Immature natural killer cell (primary cell): ENCODE data around the gene ZBTB21. TPM values are rescaled to one million over a fixed set of nuclear protein-coding genes. Genes with fewer than 3 reads are reported as not detected.

Experiments used
- DNase-seq, 3 donors: peaks; one replicate each; pipeline ENCODE4 v3.0.0; 2022; ENCODE audit warnings: mixed read lengths in 1 of 3
- H3K27ac Mint-ChIP-seq, 6 donors: one replicate each; pipeline ENCODE4 v1.8.0; 2020; ENCODE audit warnings: mixed read lengths in 6 of 6, mild to moderate bottlenecking in 5 of 6, inconsistent platforms in 4 of 6, moderate library complexity in 3 of 6
- H3K27me3 Mint-ChIP-seq, 3 donors: one replicate each; pipeline ENCODE4 v1.8.0; 2020 to 2021; ENCODE audit warnings: low read depth in 3 of 3, mild to moderate bottlenecking in 3 of 3, mixed read lengths in 3 of 3, moderate library complexity in 3 of 3, inconsistent platforms in 1 of 3
- H3K36me3 Mint-ChIP-seq, 3 donors: one replicate each; pipeline ENCODE4 v1.8.0; 2020; ENCODE audit warnings: mixed read lengths in 3 of 3, inconsistent platforms in 2 of 3, mild to moderate bottlenecking in 2 of 3
- H3K4me1 Mint-ChIP-seq, 2 donors: one replicate each; pipeline ENCODE4 v1.8.0; 2020; ENCODE audit warnings: inconsistent platforms in 2 of 2, mild to moderate bottlenecking in 2 of 2, mixed read lengths in 2 of 2, moderate library complexity in 1 of 2
- H3K4me3 Mint-ChIP-seq, 5 donors: one replicate each; pipeline ENCODE4 v1.8.0; 2020; ENCODE audit warnings: mild to moderate bottlenecking in 5 of 5, mixed read lengths in 5 of 5, inconsistent platforms in 3 of 5, moderate library complexity in 3 of 5
- H3K9me3 Mint-ChIP-seq, 6 donors: one replicate each; pipeline ENCODE4 v1.8.0; 2020; ENCODE audit warnings: mild to moderate bottlenecking in 6 of 6, mixed read lengths in 6 of 6, inconsistent platforms in 4 of 6, moderate library complexity in 3 of 6
- polyA plus RNA-seq, 3 donors: library from polyadenylated mRNA; unstranded; fragments of 300-500 nt; fragmentation: Illumina TruSeq; gene quantifications; one replicate each; pipeline ENCODE4 v1.2.3, GENCODE V29; 2021

The ZBTB21 gene
- polyA plus RNA-seq, 3 donors from 2014 or later: 1.3 to 4.1 (median 2.2) TPM

DNA sequence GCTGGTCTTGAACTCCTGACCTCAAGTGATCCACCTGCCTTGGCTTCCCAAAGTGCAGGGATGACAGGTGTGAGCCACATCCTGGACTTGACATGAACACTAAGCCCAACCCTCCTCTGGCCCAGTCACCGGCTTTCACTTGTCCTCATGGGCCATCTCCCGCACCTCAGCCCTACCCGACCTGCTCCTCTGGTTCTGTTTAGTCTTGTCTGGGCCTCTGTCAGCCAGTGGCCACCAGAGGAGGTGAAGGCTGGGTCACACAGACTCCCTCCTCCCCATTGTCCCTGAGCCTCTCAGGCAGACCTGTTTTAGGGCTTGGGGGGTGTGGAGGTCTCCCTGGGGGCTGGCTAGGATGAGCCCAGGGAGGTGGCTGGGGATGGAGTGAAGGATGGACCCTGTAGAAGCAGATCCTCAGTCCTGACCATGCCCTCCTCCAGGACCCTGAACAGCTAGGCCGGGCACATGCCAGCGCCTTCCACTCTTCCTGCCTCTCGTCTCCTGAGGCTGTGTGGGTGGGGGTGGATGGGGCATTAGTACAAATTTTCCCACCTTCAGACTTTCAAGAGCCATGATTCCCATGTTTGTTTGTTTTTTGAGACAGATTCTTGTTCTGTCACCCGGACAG lies 34.8 kb upstream of the ZBTB21 start:
- no peaks in the 10 kb centered on the region for H3K36me3 Mint-ChIP-seq
- no peak for DNase-seq
- no peak overlapping the region for H3K4me3 Mint-ChIP-seq
- peaks cover 0 to 1% (median 0%) of the 10 kb centered on the region in 6 donors for H3K9me3 Mint-ChIP-seq
- peaks cover 0 to 3% of the 10 kb centered on the region in 2 donors for H3K4me1 Mint-ChIP-seq
- peaks cover 0 to 14% (median 5%) of the 10 kb centered on the region in 3 donors for H3K27me3 Mint-ChIP-seq
- no peak overlapping the region for H3K27ac Mint-ChIP-seq

DNA sequence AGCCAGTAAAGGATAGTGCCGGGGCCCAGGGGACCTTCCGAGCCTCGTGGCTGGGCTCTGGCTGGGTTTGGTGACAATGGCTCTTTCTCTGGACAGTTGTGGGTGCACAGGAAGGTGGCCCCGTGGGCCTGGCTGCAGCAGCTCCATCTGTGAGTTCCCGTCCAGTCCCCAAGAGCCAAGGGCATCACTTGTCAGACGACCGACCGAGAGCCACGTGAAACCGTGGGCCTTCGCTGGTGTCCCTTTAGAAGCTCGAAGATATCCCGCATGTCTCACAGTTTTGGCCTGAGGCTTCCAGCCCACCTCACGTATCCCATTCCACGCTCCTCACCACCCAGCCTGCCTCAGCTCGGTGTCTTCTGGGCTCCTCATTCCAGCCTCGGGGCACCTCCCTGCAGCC lies 33.8 kb upstream of the ZBTB21 start:
- Mint-ChIP-seq H3K4me1 (peaks cover 0 to 3% of the 10 kb centered on the region in 2 donors), H3K9me3 (no peaks in the 10 kb centered on the region), H3K27ac (no peak overlapping the region), H3K36me3 (no peaks in the 10 kb centered on the region), H3K27me3 (peaks cover 0 to 6% (median 3%) of the 10 kb centered on the region in 3 donors), H3K4me3 (no peak overlapping the region)
- DNase-seq: no peak

DNA sequence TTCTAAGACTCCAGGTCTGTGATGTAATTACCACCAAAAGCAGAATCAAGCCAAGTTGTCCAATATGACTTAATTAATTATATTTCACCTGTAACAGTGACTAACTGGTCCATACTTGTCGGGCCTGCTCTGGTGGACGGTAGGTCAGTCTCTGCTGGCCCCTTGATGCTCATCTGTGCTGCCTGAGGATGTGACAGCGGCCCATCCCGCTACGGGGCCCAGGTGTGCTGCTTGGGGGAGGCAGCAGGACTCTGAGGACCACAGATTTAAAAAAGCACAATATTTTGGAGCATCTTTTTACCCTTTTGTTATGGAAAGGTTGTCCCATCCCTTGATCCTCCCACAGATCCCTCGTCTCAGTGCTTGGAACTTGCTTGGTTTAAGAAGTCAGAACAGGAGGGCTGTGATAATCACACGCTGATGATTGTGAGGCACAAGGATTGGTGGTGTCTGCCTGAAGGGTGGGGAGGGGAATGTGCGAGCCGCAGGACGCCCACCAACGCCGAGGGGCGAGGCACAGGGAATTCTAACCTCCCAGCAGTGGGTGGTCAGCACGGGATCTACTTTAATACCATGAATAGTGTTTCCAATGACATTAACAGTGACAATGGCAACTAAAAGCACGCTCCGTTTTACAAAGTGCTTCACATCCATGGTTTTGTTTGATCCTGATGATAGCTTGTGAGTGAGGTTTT lies 33.2 kb upstream of the ZBTB21 start:
- DNase-seq: no peak
- Mint-ChIP-seq H3K36me3 (no peaks in the 10 kb centered on the region), H3K9me3 (no peaks in the 10 kb centered on the region), H3K4me1 (peaks cover 0 to 3% of the 10 kb centered on the region in 2 donors), H3K27ac (no peak overlapping the region), H3K27me3 (peaks cover 0 to 6% (median 3%) of the 10 kb centered on the region in 3 donors), H3K4me3 (no peak overlapping the region)

DNA sequence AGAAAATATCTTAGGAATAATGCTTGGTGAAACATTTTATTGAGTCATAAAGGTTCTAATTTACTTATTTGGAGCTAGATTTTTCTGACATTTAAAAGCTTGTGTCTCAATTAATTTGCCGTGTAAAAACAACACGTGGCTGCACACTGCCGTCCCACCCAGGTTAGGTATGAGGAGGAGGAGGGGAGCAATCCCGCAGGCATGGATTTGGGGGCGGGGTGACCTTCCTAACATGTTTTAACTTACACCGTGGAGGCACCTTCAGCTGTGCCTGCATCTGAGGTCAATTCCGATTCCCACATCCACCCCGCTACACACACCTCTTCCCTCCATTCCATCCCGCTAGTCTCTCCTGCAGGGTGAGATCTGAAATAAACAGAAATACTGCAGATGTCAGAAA lies 32.5 kb upstream of the ZBTB21 start:
- no peak overlapping the region for H3K27ac Mint-ChIP-seq
- H3K4me1 Mint-ChIP-seq: no peaks in the 10 kb centered on the region
- peaks cover 0 to 4% (median 3%) of the 10 kb centered on the region in 3 donors for H3K27me3 Mint-ChIP-seq
- no peaks in the 10 kb centered on the region for H3K36me3 Mint-ChIP-seq
- DNase-seq: no peak
- H3K9me3 Mint-ChIP-seq: no peaks in the 10 kb centered on the region
- H3K4me3 Mint-ChIP-seq: no peak overlapping the region

DNA sequence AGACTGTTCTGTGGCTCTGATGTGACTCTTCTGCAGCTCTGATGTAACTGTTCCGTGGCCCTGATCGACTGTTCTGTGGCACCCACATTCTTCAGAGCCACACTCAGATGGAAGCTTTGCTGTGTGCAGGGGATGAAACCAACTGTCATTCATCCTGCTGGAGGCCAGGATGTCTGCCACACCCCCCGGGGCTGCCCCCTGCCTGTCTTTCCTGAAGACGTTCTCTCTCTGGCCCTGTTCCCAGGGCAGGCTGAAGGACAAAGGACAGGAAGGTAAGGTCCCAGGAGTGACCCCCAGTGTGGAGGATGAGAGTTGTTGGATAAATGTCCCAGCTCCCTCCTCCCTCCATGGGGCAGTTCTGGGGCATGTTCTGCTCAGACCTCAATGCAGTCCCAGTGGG lies 31.6 kb upstream of the ZBTB21 start:
- no peak overlapping the region for H3K27ac Mint-ChIP-seq
- no peaks in the 10 kb centered on the region for H3K9me3 Mint-ChIP-seq
- DNase-seq: no peak
- no peaks in the 10 kb centered on the region for H3K36me3 Mint-ChIP-seq
- no peaks in the 10 kb centered on the region for H3K4me1 Mint-ChIP-seq
- H3K27me3 Mint-ChIP-seq: peaks cover 0 to 3% (median 2%) of the 10 kb centered on the region in 3 donors
- H3K4me3 Mint-ChIP-seq: no peak overlapping the region

DNA sequence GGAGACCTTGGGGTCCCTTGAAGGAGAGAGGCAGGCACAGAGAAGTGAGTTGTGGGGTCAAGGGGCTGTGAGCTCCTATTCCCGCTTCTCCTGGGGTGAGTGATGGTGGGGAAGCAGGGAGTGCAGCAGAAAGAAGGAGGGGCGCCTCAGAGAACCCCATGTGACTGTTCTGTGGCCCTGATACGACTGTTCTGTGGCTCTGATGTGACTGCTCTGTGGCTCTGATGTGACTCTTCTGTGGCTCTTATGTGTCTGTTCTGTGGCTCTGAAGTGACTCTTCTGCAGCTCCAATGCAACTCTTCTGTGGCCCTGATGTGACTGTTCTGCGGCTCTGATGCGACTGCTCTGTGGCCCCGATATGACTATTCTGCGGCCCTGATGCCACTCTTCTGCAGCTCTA lies 31.1 kb upstream of the ZBTB21 start:
- DNase-seq: no peak
- H3K4me1 Mint-ChIP-seq: no peaks in the 10 kb centered on the region

DNA sequence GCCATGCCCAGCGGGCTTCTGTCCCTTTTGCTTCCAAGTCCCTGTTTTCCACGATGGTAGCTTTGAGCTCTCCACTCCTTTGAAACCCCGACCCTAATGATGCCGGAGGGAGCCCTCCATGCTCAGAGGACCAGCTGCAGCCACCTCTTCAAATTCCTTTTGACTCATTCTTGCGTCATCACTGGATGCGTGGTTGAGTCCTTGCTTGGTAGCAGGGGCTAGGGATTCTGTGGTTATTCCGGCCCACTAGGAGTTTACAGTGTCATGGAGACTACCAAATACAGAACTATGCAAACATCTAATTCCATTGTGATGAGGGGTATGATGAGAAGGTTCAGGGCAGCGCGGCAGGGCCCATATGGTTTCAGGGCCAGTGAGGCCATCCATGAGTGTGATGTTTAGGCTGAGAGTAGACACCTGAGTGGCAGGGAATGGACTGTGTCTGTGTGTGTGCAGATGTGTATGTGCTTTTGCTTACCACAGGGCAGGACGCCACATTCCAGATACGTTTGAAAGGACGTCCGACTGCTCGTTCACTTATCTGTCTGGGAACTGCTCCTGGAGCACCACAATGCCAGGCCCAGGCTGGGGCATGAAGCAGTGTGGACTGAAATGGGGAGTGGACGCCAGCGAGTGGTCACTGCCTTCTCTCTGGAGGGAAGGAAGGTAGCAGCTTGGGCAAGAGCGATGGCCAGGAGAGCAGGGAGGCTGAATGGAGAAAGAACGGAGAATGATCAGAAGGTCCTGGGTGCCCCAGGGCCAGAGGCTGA lies 30.4 kb upstream of the ZBTB21 start:
- no peak for DNase-seq
- Mint-ChIP-seq H3K4me3 (no peak overlapping the region), H3K36me3 (no peaks in the 10 kb centered on the region), H3K27ac (no peak overlapping the region), H3K4me1 (no peaks in the 10 kb centered on the region), H3K27me3 (peaks cover 0 to 2% (median 1%) of the 10 kb centered on the region in 3 donors), H3K9me3 (no peaks in the 10 kb centered on the region)

More for the DNA sequence above, 31.1 kb upstream of the ZBTB21 start:
- Mint-ChIP-seq H3K4me3 (no peak overlapping the region), H3K27me3 (peaks cover 0 to 2% (median 1%) of the 10 kb centered on the region in 3 donors), H3K9me3 (no peaks in the 10 kb centered on the region), H3K27ac (no peak overlapping the region), H3K36me3 (no peaks in the 10 kb centered on the region)

DNA sequence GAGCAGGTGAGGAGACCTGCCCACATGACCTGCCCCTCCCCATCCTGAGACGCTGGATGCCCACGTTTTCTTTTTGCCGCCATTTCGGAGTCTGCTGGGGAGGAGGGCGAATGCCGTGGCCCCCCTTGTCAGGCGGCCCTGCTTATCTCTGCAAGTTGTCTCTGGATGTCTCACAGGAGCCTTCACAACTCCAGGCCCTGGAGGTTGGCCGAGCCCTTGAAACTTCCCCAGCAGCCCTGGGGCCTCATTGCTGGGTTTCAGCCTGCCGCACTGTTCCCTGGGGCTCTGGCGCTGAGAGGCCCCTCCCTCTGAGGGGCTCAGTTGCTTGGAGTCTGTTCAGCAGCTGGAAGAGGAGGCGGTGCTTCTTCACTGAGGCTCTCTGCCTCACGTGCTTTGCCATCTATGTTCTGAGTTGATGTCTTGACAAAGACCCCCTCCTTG lies 29.8 kb upstream of the ZBTB21 start:
- no peaks in the 10 kb centered on the region for H3K4me1 Mint-ChIP-seq
- H3K27me3 Mint-ChIP-seq: peaks cover 0 to 2% (median 1%) of the 10 kb centered on the region in 3 donors
- H3K36me3 Mint-ChIP-seq: no peaks in the 10 kb centered on the region
- H3K4me3 Mint-ChIP-seq: no peak overlapping the region
- DNase-seq: no peak
- no peaks in the 10 kb centered on the region for H3K9me3 Mint-ChIP-seq
- H3K27ac Mint-ChIP-seq: no peak overlapping the region

DNA sequence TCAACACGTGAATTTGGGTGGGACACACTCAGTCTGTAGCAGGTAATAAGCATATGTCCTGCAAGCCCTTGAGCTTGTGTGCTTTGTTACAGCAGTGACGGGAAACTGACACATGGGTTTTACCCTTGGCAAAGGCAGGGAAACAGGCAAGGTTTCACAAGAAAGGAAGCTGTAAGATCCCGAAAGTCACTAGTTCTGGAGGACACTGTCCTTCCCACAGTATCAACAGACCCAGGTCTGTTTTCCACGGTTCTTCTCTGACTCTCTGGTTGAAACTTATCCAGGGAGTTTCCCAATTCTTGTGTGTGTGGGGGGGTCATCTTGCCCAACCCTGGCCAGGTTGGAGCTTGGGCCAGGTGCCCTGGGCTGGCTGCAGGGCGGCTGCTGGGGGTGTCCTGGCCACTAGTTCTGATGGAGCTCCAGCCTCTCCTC lies 29.3 kb upstream of the ZBTB21 start:
- DNase-seq: no peak
- no peak overlapping the region for H3K4me3 Mint-ChIP-seq
- H3K4me1 Mint-ChIP-seq: no peaks in the 10 kb centered on the region
- H3K27ac Mint-ChIP-seq: no peak overlapping the region
- no peaks in the 10 kb centered on the region for H3K9me3 Mint-ChIP-seq
- H3K36me3 Mint-ChIP-seq: no peaks in the 10 kb centered on the region
- peaks cover 0 to 1% (median 0%) of the 10 kb centered on the region in 3 donors for H3K27me3 Mint-ChIP-seq

DNA sequence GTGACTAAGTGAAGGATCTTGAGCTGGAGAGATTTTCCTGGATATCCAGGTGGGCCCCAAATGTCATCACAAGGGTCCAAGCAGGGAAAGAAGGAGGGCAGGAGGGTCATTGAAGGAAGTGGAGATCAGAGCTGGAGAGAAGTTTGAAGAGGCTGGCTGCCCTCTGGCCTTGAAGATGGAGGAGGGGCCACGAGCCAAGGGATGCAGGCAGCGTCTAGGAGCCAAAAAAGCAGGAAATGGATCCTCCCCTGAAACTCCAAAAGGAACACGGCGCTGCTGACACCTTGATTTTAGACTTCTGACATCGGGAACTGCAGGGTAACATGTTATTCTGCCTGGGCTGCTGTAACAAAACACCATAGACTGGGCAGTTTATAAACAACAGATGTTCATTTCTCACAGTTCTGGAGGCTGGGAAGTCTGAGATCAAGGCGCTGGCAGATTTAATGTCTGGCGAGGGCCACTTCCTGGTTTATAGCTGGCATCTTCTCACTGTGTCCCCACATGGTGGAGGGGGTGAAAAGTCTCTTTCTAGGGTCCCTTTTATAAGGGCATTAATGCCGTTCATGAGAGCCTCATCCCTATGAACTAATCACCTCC lies 28.8 kb upstream of the ZBTB21 start:
- Mint-ChIP-seq H3K4me1 (no peaks in the 10 kb centered on the region), H3K27ac (no peak overlapping the region), H3K36me3 (no peaks in the 10 kb centered on the region), H3K4me3 (no peak overlapping the region), H3K9me3 (no peaks in the 10 kb centered on the region), H3K27me3 (peaks cover 0 to 4% (median 1%) of the 10 kb centered on the region in 3 donors)
- no peak for DNase-seq

DNA sequence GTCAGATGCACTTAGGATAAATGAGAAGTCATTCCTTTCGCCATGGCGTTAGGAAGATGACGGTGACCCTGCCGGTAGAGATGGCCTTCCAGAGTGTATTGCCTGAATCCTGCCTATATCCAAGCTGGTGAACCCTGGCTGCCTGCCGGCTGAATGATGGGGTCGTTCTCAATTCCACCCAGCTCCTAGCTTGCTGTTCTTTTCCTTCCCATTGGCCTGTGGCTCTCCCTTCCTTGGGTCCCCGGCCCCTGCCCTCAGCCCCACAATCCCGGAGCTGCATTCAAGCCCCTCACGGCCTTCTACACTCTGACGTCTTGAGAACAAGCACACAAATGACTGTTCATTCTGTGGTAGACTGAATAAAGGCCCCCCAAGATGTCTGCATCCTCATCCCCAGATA lies 28.2 kb upstream of the ZBTB21 start:
- peaks cover 1 to 4% (median 1%) of the 10 kb centered on the region in 3 donors for H3K27me3 Mint-ChIP-seq
- no peak overlapping the region for H3K27ac Mint-ChIP-seq
- no peaks in the 10 kb centered on the region for H3K36me3 Mint-ChIP-seq
- no peak overlapping the region for H3K4me3 Mint-ChIP-seq
- H3K9me3 Mint-ChIP-seq: no peaks in the 10 kb centered on the region
- DNase-seq: no peak
- H3K4me1 Mint-ChIP-seq: no peaks in the 10 kb centered on the region

DNA sequence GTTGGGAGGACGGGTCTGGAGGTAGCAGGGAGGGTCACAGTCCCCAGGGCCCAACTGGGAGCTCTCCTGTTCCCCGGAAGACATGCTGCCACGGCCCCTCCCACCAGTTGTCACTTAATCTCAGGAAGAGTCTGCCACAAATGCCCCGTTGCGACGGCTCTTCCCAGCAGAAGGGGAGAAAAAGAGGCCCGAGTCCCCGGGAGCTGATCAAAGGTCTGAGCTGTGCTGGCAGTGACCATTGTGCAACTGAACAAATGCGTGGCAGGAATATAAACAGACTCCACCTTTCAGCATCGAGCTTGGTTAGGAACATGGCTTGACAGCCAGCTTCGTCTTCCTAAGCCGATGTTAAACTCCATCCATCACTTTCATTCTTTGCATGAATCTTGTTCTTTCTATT lies 27.8 kb upstream of the ZBTB21 start:
- no peak for DNase-seq
- H3K9me3 Mint-ChIP-seq: no peaks in the 10 kb centered on the region
- no peak overlapping the region for H3K4me3 Mint-ChIP-seq
- no peaks in the 10 kb centered on the region for H3K4me1 Mint-ChIP-seq
- H3K27ac Mint-ChIP-seq: no peak overlapping the region
- no peaks in the 10 kb centered on the region for H3K36me3 Mint-ChIP-seq
- H3K27me3 Mint-ChIP-seq: peaks cover 1 to 4% (median 2%) of the 10 kb centered on the region in 3 donors

DNA sequence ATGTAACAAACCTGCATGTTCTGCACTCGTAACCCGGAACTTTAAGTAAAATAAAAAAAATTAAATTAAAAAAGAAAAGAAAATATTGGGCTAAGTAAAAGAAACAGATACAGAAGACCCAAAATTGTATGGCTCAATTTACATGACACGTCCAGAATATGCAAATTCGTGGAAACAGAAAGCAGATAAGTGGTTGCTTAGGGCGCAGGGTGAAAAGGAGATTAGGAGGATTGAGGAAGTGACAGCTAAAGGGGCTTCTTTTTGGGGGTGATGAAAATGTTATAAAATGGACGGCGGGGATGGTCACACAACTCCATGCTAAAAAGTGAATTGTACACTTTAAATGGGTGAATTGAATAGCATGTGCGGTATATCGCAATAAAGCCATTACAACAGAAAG lies 27.4 kb upstream of the ZBTB21 start:
- no peak for DNase-seq
- peaks cover 1 to 4% (median 2%) of the 10 kb centered on the region in 3 donors for H3K27me3 Mint-ChIP-seq
- H3K36me3 Mint-ChIP-seq: no peaks in the 10 kb centered on the region
- H3K27ac Mint-ChIP-seq: no peak overlapping the region
- no peaks in the 10 kb centered on the region for H3K4me1 Mint-ChIP-seq
- no peaks in the 10 kb centered on the region for H3K9me3 Mint-ChIP-seq
- H3K4me3 Mint-ChIP-seq: no peak overlapping the region

DNA sequence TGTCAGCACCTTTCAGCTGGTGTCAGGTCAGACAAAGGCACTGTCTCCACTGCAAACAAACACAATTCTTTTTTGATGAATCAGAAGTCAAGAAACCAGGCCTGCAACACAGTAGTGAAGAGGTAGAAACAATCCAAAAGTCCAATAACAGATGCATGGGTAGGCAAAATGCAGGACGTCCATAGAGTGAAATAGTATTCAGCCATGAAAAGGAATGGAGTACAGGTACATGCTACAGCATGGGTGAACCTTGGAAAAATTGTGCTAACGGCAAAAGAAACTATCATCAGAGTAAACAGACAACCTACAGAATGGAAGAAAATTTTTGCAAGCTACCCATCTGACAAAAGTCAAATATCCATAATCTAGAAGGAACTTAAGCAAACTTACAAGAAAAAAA lies 26.2 kb upstream of the ZBTB21 start:
- Mint-ChIP-seq H3K27me3 (peaks cover 2 to 6% (median 3%) of the 10 kb centered on the region in 3 donors), H3K4me1 (no peaks in the 10 kb centered on the region), H3K36me3 (no peaks in the 10 kb centered on the region), H3K9me3 (no peaks in the 10 kb centered on the region), H3K27ac (no peak overlapping the region), H3K4me3 (no peak overlapping the region)
- DNase-seq: no peak
